Astrocyte of the spinal cord (primary cell): ENCODE measurements around the gene SPIN1.

ENCODE experiments used
- DNase-seq: peaks from one replicate; pipeline ENCODE4 v3.0.0; 2011; ENCODE audit warnings: low read depth, low spot score
- H3K4me3 ChIP-seq: 2 replicates; pipeline ENCODE4 v1.5.1; 2011; ENCODE audit warnings: low read depth, mild to moderate bottlenecking, low read length, moderate library complexity
- CTCF ChIP-seq: IDR thresholded peaks from 2 replicates; pipeline ENCODE4 v1.5.1; 2012; ENCODE audit warnings: low read depth, mild to moderate bottlenecking, low read length, inconsistent platforms
- in situ Hi-C: cut with HindIII; loops from 2 replicates; pipeline ENCODE4 v1.10.0; 2017; ENCODE audit warnings: low sequenced_read_pairs

SPIN1 gene

DNA sequence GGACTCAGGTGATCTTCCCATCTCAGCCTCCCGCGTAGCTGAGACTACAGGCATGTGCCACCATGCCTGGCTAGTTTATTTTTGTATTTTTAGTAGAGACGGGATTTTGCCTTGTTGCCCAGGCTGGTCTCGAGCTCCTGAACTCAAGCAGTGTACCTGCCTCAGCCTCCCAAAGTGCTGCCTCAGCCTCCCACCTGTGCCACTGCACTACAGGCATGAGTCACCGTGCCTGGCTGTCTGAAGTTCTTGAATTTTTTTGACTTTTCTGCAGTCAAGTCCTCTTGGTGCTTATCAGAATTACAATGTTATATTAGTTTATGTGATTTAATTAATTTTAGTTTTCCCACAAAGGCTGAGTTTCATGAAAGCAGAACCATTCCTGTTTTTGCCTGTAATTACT, 9.8 kb downstream of the SPIN1 start:
- no peak for TF ChIP-seq CTCF
- no peak overlapping the region for H3K4me3 ChIP-seq
- in situ Hi-C loops = no loop called here
- DNase-seq = no peak

DNA sequence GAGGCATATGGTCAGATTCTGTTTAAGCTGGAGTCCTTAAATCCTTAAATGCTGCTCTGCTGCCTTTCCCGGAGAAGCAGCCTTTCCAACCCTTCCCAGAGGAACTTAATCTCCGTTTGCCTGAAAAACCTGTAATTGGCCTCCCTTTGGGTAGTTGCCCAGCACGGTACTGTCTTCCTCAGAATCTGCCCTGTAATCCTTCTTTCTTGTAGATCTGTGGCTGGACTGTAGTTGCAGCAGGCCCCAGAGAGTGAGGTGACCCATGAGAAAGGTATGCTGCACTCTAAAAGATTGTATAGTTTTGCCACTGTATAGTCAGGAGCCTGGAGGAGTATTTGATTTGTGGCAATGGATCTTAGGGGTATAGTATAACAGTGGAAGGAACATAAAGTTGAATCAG, 11.7 kb downstream of the SPIN1 start:
- in situ Hi-C loops = no loop called here
- no peak for TF ChIP-seq CTCF
- peak; percentile 80 for DNase-seq
- H3K4me3 ChIP-seq = no peak overlapping the region

GRCh38 chr9:88403340-88403739, 15.1 kb downstream of the SPIN1 start:
- no peak overlapping the region for H3K4me3 ChIP-seq
- DNase-seq = no peak
- no peak for TF ChIP-seq CTCF
- in situ Hi-C loops = no loop called here

DNA sequence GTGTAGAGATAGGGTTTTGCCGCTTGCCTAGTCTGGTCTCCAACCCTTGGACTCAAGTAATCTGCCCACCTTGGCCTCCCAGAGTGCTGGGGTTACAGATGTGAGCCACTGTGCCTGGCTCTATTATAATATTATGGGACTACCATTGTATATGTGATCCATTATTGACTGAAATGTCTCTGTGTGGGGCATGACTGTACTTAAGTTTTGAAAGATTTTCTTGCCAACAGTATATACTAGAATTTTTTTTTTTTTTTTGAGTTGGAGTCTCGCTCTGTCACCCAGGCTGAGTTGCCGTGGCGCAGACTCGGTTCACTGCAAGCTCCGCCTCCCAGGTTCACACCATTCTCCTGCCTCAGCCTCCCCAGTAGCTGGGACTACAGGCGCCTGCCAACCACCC, 17.8 kb downstream of the SPIN1 start:
- no peak overlapping the region for H3K4me3 ChIP-seq
- in situ Hi-C loops = no loop called here
- no peak for TF ChIP-seq CTCF
- DNase-seq = no peak

DNA sequence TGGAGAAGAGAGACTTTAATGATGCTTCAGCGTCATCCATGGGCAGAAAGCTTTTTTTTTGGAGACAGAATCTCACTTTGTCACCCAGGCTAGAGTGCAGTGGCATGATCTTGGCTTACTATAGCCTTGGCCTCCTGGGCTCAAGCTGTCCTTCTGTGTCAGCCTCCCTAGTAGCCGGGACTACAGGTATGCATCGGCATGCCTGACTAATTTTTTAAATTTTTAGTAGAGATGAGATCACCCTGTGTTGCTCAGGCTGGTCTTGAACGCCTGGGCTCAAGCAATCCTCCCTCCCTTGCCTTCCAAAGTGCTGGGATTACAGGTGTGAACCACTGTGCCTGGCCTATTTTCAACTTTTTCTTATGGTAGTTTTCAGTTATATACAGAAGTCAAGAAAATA, 23.2 kb downstream of the SPIN1 start:
- in situ Hi-C loops = no loop called here
- no peak overlapping the region for H3K4me3 ChIP-seq
- no peak for DNase-seq
- no peak for TF ChIP-seq CTCF

GRCh38 chr9:88414298-88414697, 26.1 kb downstream of the SPIN1 start:
- in situ Hi-C loops = no loop called here
- no peak overlapping the region for H3K4me3 ChIP-seq
- DNase-seq = no peak
- no peak for TF ChIP-seq CTCF

DNA sequence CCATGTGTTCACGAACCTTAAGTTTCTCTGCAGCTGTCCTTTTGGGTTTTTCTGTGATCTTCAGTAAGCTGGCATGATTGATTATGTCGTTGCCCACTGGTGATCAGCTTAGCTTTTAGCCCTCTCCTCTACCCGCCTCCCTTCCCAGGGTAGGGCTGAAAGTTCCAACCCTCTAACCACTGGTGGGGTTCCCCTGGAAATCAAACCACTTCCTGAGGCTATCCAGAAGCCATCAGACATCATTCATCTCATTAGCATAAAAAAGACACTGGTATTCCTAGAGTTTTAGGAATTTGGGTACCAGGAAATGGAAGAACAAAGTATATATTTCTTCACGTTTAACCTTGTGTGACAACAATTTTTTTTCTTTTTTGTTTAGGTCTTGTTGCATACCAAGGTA, 29.8 kb downstream of the SPIN1 start:
- DNase-seq = no peak
- in situ Hi-C loops = no loop called here
- no peak for TF ChIP-seq CTCF
- H3K4me3 ChIP-seq = no peak overlapping the region
